Tibial nerve (tissue), 4 donors: ENCODE measurements around the gene COPZ1. TPM values are rescaled to one million over a fixed set of nuclear protein-coding genes. Genes with fewer than 3 reads are reported as not detected.

Experiments
- DNase-seq, 2 donors: peaks; one replicate each; pipeline ENCODE4 v3.0.0-alpha.2; 2019; ENCODE audit warnings: low spot score in 2 of 2
- H3K27ac ChIP-seq, 4 donors: fragments of 200-600 bp; sonication (generic) in 3 of 4; one replicate each; pipeline ENCODE4 v1.5.1; 2017 to 2019; ENCODE audit warnings: mild to moderate bottlenecking in 1 of 4
- H3K27me3 ChIP-seq, 2 donors: fragments of 200-600 bp; sonication (generic) in 1 of 2; one replicate each; pipeline versions ENCODE4 v1.5.1 to v1.6.0; 2017 to 2019
- H3K36me3 ChIP-seq, 3 donors: fragments of 200-600 bp; sonication (generic); one replicate each; pipeline ENCODE4 v1.5.1; 2018 to 2019
- H3K4me1 ChIP-seq, 4 donors: fragments of 200-600 bp; sonication (generic) in 3 of 4; one replicate each; pipeline ENCODE4 v1.5.1; 2017 to 2019
- H3K4me3 ChIP-seq, 4 donors: fragments of 200-600 bp; sonication (generic) in 3 of 4; one replicate each; pipeline ENCODE4 v1.5.1; 2017 to 2019; ENCODE audit warnings: mild to moderate bottlenecking in 1 of 4, moderate library complexity in 1 of 4
- H3K9me3 ChIP-seq, 4 donors: fragments of 200-600 bp; sonication (generic) in 3 of 4; one replicate each; pipeline ENCODE4 v1.5.1; 2017 to 2019
- EP300 ChIP-seq, 2 donors: sonication (generic); formaldehyde crosslinking; IDR thresholded peaks; one replicate each; pipeline ENCODE4 v1.6.1; 2017; ENCODE audit warnings: antibody characterized with exemption in 2 of 2, mild to moderate bottlenecking in 1 of 2
- POLR2A ChIP-seq, 2 donors: fragments of 450-650 bp; IDR thresholded peaks; one replicate each; pipeline ENCODE4 v1.6.1; 2017; ENCODE audit warnings: antibody characterized with exemption in 2 of 2, mild to moderate bottlenecking in 2 of 2, moderate library complexity in 2 of 2
- WGBS, 2 donors: methylation state at CpG; one replicate each; pipeline ENCODE4 v1.1.5; 2018; 5-methylcytosine and 5-hydroxymethylcytosine counted together
- total RNA-seq, 4 donors: library from RNA; depleted of rRNA; stranded (reverse); fragments of >200 nt; gene quantifications; one replicate each; pipeline ENCODE4 v1.1.0, GENCODE V29; 2016
- TF ChIP-seq, protein P1 (sequence below), 5 experiments: fragments of 200-600 bp in 3 of 5; fragments of 450-650 bp in 2 of 5; sonication (generic) in 3 of 5; IDR thresholded peaks; one replicate each; pipeline ENCODE4 v1.5.1; 2016 to 2019; ENCODE audit warnings: antibody characterized with exemption in 5 of 5, mild to moderate bottlenecking in 3 of 5, moderate library complexity in 2 of 5

COPZ1 gene
- total RNA-seq, 4 donors from 2014 or later: 38.0 to 52.0 (median 43.6) TPM

DNA sequence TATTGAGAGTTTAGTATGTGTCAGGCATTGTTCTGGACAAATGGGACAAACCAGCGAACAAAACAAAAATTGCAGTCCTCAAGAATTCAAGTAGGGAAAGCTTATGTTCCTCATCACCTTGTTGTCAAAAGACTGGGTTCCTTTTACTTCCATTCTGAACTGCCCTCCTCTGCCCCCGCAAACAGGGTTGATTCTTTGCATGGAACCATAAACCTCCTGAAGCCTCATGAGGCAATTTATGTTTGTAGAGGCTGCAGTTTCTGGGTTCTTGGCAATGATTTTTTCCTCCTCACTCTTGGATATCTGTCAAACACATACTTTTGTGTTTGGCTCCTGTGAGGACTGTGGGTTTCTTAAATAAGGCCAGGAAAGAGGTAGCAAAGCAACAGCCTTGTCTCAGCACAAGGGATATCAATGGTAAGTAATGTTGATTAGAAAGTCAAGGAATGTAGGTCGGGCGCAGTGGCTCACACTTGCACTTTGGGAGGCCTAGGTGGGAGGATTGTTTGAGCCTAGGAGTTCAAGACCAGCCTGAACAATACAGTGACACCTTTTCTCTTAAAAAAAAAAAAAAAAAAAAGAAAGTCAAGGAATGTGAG is 13.9 kb downstream of the COPZ1 start:
- peak overlapping the region in 1 of 4 donors; percentile 42 for H3K27ac ChIP-seq
- WGBS, 2 donors: 65 to 75% methylated on average over 4 of the region's 4 CpGs

DNA sequence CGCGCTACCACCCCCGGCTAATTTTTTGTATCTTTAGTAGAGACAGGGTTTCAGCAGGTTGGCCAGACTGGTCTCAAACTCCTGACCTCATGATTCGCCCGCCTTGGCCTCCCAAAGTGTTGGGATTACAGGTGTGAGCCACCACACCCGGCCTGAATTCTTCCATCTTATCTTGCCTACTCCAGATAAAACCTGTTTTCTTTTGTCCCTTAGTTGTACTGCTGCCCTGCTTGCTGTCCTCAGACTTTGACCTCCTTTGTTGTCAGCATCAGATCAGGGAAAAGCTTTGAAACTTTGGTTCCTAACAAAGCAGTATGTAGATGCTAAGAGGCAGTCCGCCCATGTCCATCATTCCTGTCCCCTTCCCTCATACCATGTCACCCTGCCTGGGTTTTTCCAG is 15.9 kb downstream of the COPZ1 start:
- H3K4me3 ChIP-seq: no peak overlapping the region
- 89 to 91% methylated on average over 7 of the region's 7 CpGs for WGBS, 2 donors
- TF ChIP-seq, protein P1, sequence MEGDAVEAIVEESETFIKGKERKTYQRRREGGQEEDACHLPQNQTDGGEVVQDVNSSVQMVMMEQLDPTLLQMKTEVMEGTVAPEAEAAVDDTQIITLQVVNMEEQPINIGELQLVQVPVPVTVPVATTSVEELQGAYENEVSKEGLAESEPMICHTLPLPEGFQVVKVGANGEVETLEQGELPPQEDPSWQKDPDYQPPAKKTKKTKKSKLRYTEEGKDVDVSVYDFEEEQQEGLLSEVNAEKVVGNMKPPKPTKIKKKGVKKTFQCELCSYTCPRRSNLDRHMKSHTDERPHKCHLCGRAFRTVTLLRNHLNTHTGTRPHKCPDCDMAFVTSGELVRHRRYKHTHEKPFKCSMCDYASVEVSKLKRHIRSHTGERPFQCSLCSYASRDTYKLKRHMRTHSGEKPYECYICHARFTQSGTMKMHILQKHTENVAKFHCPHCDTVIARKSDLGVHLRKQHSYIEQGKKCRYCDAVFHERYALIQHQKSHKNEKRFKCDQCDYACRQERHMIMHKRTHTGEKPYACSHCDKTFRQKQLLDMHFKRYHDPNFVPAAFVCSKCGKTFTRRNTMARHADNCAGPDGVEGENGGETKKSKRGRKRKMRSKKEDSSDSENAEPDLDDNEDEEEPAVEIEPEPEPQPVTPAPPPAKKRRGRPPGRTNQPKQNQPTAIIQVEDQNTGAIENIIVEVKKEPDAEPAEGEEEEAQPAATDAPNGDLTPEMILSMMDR (IDR thresholded peaks at IDR 0.05): no peak
- no peak for TF ChIP-seq POLR2A (IDR thresholded peaks at IDR 0.05)
- TF ChIP-seq EP300 (IDR thresholded peaks at IDR 0.05): no peak
- H3K4me1 ChIP-seq: peaks cover 4 to 45% (median 22%) of the 10 kb centered on the region in 4 donors
- no peaks in the 10 kb centered on the region for H3K27me3 ChIP-seq
- H3K27ac ChIP-seq: no peak overlapping the region
- H3K9me3 ChIP-seq: no peaks in the 10 kb centered on the region
- no peak for DNase-seq
- peaks cover 5 to 56% (median 12%) of the 10 kb centered on the region in 3 donors for H3K36me3 ChIP-seq

More for the DNA sequence above, 13.9 kb downstream of the COPZ1 start:
- no peak for TF ChIP-seq EP300 (IDR thresholded peaks at IDR 0.05)
- TF ChIP-seq, protein P1 (IDR thresholded peaks at IDR 0.05): no peak
- no peak for TF ChIP-seq POLR2A (IDR thresholded peaks at IDR 0.05)
- Histone ChIP-seq H3K4me1 (peaks cover 4 to 63% (median 22%) of the 10 kb centered on the region in 4 donors), H3K36me3 (peaks cover 5 to 35% (median 6%) of the 10 kb centered on the region in 3 donors), H3K27me3 (no peaks in the 10 kb centered on the region), H3K9me3 (no peaks in the 10 kb centered on the region), H3K4me3 (no peak overlapping the region)
- no peak for DNase-seq

DNA sequence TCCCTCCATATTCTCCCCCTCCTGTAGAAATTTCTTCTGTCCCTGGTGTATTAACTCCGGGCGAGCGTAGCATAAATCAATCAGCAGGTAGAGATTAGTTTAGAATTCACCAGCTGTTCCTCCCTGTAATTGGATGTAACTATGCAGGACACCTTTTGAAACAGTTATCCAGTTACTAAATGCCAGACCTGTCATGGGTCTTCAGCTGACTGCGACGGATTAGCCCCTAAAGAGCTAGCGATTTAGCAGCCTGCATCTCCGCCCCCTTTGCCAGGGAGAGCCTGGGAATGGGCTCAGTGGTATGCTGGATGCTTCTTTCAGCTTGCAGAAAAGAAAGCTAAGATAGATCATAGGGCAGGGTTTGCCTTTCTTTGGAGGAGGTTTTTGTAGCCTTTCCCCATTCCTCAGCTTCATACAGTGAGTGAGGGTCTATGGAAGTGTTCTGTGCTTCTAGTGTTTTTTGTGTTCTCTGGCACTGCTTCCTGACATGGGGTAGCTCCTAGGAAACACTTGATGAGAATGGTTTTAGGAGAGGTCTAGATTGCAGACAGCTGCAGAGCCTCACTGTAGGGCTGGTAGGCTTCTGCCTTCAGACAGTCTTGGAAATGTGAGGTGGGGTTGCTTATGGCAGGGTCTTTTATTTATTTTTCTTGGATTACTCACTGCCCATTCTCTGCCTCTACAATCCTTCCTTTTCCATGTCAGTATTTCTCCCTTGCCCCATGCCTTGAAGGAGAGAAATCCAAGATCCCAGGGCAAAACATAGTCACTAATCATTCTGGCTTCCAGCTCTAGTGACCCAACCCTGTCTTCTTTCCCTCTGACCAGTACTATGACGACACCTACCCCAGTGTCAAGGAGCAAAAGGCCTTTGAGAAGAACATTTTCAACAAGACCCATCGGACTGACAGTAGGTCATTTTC is 16.7 kb downstream of the COPZ1 start:
- H3K27me3 ChIP-seq: no peaks in the 10 kb centered on the region
- H3K9me3 ChIP-seq: no peaks in the 10 kb centered on the region
- H3K27ac ChIP-seq: no peak overlapping the region
- 69 to 71% methylated on average over 9 of the region's 9 CpGs for WGBS, 2 donors
- H3K36me3 ChIP-seq: peaks cover 5 to 62% (median 12%) of the 10 kb centered on the region in 3 donors
- H3K4me3 ChIP-seq: no peak overlapping the region
- TF ChIP-seq POLR2A (IDR thresholded peaks at IDR 0.05): no peak
- no peak for TF ChIP-seq EP300 (IDR thresholded peaks at IDR 0.05)
- TF ChIP-seq, protein P1 (IDR thresholded peaks at IDR 0.05): no peak
- DNase-seq: no peak
- H3K4me1 ChIP-seq: peaks cover 4 to 37% (median 22%) of the 10 kb centered on the region in 4 donors

DNA sequence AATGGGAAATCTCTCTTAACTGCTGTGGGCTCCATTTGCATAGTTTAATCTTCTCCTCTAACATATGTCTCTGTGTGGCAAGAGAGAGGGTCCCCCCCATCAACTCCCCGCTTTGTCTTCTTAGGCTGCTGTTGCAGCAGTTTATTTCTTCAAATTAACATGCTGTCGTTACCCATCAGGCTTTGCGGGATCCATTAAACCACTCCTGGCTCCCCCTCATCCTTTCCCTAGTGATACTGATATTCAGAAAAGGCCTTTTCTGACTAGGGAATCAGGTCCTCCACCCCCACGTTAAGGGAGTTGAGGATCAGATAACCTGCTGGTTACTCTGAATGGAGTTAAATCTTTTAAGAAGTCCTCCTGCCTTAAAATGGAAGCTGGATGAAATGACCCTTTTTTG is 24.1 kb downstream of the COPZ1 start:
- H3K4me1 ChIP-seq: peaks cover 0 to 22% (median 13%) of the 10 kb centered on the region in 4 donors
- H3K36me3 ChIP-seq: peaks cover 0 to 71% (median 20%) of the 10 kb centered on the region in 3 donors
- DNase-seq: no peak
- WGBS, 2 donors: 83 to 84% methylated on average over 4 of the region's 4 CpGs
- no peak for TF ChIP-seq POLR2A (IDR thresholded peaks at IDR 0.05)
- TF ChIP-seq EP300 (IDR thresholded peaks at IDR 0.05): no peak
- TF ChIP-seq, protein P1 (IDR thresholded peaks at IDR 0.05): no peak
- no peak overlapping the region for H3K4me3 ChIP-seq
- H3K9me3 ChIP-seq: no peaks in the 10 kb centered on the region
- no peaks in the 10 kb centered on the region for H3K27me3 ChIP-seq
- no peak overlapping the region for H3K27ac ChIP-seq

DNA sequence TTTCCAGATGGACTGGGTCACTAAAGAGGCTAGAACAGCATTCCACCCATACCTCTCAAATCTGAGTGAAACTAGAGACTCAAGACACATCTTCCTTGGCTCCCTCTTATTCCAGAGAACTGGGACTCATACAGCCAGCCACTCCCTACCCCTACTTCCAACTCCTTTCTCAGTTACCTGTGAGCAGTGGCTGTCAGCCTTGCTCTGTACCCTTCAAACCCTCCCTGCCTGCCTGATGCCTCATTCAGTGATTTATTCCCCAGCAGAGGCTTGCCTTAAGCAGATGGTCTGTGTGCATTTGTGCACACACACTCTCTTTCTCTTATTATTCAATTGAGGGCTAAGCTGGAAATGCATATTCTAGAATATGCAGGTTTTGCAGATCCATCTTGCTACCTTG is 24.7 kb downstream of the COPZ1 start:
- peaks cover 0 to 22% (median 13%) of the 10 kb centered on the region in 4 donors for H3K4me1 ChIP-seq
- H3K4me3 ChIP-seq: no peak overlapping the region
- no peak overlapping the region for H3K27ac ChIP-seq
- H3K9me3 ChIP-seq: no peaks in the 10 kb centered on the region
- peaks cover 0 to 65% (median 20%) of the 10 kb centered on the region in 3 donors for H3K36me3 ChIP-seq
- TF ChIP-seq, protein P1 (IDR thresholded peaks at IDR 0.05): no peak
- TF ChIP-seq EP300 (IDR thresholded peaks at IDR 0.05): no peak
- TF ChIP-seq POLR2A (IDR thresholded peaks at IDR 0.05): no peak
- DNase-seq: no peak
- no peaks in the 10 kb centered on the region for H3K27me3 ChIP-seq
